Neural progenitor cell (in vitro differentiated cells): ENCODE results near the gene COPS3.

Experiments used
- EZH2 ChIP-seq: fragments of 200-600 bp; sonication (generic); IDR thresholded peaks from 2 replicates; pipeline ENCODE4 v1.6.1; 2017; ENCODE audit warnings: antibody characterized with exemption, mild to moderate bottlenecking, moderate library complexity
- EZH2phosphoT487 ChIP-seq: fragments of 200-600 bp; sonication (generic); IDR thresholded peaks from 2 replicates; pipeline ENCODE4 v1.6.1; 2017; ENCODE audit warnings: antibody characterized with exemption
- TF ChIP-seq, protein P1 (sequence below): fragments of 200-600 bp; sonication (generic); IDR thresholded peaks from 2 replicates; pipeline ENCODE4 v1.5.1; 2017; ENCODE audit warnings: antibody characterized with exemption, mild to moderate bottlenecking

GRCh38 chr17:17320188-17320910 lies 39.3 kb upstream of the COPS3 start:
- TF ChIP-seq, protein P1, sequence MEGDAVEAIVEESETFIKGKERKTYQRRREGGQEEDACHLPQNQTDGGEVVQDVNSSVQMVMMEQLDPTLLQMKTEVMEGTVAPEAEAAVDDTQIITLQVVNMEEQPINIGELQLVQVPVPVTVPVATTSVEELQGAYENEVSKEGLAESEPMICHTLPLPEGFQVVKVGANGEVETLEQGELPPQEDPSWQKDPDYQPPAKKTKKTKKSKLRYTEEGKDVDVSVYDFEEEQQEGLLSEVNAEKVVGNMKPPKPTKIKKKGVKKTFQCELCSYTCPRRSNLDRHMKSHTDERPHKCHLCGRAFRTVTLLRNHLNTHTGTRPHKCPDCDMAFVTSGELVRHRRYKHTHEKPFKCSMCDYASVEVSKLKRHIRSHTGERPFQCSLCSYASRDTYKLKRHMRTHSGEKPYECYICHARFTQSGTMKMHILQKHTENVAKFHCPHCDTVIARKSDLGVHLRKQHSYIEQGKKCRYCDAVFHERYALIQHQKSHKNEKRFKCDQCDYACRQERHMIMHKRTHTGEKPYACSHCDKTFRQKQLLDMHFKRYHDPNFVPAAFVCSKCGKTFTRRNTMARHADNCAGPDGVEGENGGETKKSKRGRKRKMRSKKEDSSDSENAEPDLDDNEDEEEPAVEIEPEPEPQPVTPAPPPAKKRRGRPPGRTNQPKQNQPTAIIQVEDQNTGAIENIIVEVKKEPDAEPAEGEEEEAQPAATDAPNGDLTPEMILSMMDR = no peak
- TF ChIP-seq EZH2 (no peak), EZH2phosphoT487 (no peak)
